ENCODE data around the gene COPE.

The COPE gene

DNA sequence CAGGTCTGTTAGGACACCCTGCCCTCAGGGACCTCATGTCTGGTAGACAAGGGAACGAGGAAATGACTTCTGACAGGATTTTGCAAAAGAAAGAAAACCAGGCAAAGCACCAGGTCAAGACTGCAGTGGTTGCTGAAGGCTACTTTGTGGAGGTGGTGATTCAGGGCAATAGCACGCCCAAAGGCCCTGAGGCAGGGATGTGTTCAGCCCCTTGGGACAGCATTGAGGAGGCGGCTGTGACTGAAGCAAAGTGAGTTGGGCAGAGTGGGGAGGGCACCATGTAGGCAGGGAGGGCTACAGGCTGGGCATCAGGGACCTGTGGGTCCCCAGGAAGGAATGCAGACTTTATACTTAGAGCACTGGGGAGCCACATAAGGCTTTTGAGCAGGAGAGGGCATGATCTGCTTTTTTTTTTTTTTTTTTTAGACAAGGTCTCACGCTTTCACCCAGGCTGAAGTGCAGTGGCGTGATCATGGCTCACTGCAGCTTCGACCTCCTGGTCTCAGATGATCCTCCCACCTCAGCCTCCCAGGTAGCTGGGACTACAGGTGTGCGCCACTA lies 32.6 kb upstream of the COPE start:
- TF ChIP-seq Cebpa-rat (IDR thresholded peaks at IDR 0.05): no peak
- no peaks in the 10 kb centered on the region for H3K36me3 ChIP-seq

DNA sequence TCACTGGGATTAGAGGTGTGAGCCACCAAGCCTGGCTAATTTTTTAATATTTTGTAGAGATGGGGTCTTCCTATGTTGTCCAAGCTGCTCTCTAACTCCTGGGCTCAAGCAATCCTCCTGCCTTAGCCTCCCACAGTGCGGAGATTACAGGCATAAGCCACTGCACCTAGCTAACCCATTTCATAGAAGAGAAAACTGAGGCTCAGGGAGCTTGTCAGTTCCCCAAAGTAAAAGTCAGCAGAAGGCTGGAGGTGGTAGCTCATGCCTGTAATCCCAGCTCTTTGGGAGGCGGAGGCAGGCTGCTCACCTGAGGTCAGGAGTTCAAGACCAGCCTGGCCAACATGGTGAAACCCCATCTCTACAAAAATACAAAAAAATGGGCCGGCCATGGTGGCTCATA lies 30.7 kb upstream of the COPE start:
- no peak for TF ChIP-seq Cebpa-rat (IDR thresholded peaks at IDR 0.05)
- Histone ChIP-seq H3K9me3 (no peaks in the 10 kb centered on the region), H3K27me3 (no peaks in the 10 kb centered on the region), H3K4me3 (no peak overlapping the region), H3K9ac (no peak overlapping the region), H3K4me1 (0 out of 2 replicates have a peak, but pooled peaks cover 6% of the 10 kb centered on the region), H4K20me1 (no peaks in the 10 kb centered on the region), H3K27ac (no peak overlapping the region), H3K36me3 (no peaks in the 10 kb centered on the region), H3K4me2 (no peak overlapping the region)

More for the DNA sequence above, 32.6 kb upstream of the COPE start:
- Histone ChIP-seq H4K20me1 (no peaks in the 10 kb centered on the region), H3K4me3 (no peak overlapping the region), H3K4me1 (0 out of 2 replicates have a peak, but pooled peaks cover 4% of the 10 kb centered on the region), H3K4me2 (no peak overlapping the region), H3K9ac (no peak overlapping the region), H3K9me3 (no peaks in the 10 kb centered on the region), H3K27ac (no peak overlapping the region), H3K27me3 (no peaks in the 10 kb centered on the region)

DNA sequence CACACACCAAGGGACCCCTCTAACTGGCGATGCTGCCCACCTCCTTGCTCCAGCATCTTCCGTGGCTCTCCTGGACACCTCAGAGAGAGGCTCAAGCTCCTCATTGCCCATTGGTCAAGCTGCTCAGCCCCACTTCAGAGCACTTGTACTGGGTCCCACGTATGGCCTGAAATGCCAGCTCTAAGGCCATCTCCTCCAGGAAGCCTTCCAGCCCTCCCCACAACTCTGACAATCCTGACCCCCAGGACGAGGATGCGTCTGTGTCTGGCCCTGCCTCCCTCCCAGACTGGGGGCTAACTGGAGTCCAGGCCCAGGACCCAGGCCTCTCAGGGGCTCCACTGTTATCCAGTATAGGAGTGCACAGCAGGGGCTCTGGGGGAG lies 29.8 kb upstream of the COPE start:
- Histone ChIP-seq H3K4me3 (no peak overlapping the region), H4K20me1 (no peaks in the 10 kb centered on the region), H3K9me3 (no peaks in the 10 kb centered on the region), H3K27ac (no peak overlapping the region), H3K36me3 (no peaks in the 10 kb centered on the region), H3K4me2 (no peak overlapping the region), H3K9ac (no peak overlapping the region), H3K27me3 (no peaks in the 10 kb centered on the region), H3K4me1 (0 out of 2 replicates have a peak, but pooled peaks cover 6% of the 10 kb centered on the region)
- TF ChIP-seq Cebpa-rat (IDR thresholded peaks at IDR 0.05): no peak

DNA sequence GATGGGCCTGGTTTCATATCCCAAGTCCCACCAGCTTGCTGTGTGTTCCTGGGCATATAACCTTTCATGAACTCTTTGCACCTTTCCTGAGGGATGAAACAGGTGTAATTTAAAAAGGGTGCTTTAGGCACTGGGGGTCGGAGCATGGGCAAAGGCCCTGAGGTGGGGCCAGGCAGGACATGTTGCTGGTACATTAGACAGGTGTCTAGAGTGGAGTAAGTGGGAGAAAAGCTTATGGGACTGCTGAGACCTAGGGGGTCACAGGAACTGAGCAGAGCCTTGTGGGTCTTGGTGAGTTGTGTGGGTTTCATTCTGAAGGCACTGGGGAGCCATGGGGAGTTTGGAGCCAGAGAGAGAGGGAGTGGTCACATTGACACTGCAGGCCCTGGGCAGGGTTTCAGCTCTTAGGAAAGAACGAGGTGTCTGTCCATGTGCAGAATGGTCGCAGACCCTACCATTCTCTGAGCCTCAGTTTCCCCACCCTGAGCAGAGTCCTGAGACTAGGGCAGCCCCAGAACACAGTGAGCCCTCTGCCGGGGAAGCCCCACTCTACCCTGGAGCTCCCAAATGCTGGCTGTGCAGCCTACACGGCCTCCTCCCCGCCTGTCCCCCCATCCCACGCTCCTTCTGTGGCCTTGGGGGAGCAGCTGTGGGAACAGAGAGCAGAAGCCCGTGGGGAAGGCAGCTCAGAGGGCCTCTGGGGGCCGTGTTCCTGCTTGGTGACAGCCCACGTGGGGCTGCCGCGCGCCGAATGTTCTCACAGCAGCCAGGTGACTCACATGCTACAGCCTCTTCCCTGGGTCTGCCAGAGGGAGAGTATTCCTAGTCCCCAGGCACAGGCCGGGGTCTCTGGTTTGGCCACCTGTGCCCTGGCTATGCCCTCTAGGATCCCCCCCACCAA lies 29.1 kb upstream of the COPE start:
- no peaks in the 10 kb centered on the region for H3K36me3 ChIP-seq
- no peak for TF ChIP-seq Cebpa-rat (IDR thresholded peaks at IDR 0.05)
- H3K4me3 ChIP-seq: no peak overlapping the region
- H4K20me1 ChIP-seq: no peaks in the 10 kb centered on the region
- H3K9ac ChIP-seq: no peak overlapping the region
- H3K4me2 ChIP-seq: no peak overlapping the region
- no peak overlapping the region for H3K27ac ChIP-seq
- 0 out of 2 replicates have a peak, but pooled peaks cover 6% of the 10 kb centered on the region for H3K4me1 ChIP-seq
- no peaks in the 10 kb centered on the region for H3K9me3 ChIP-seq
- H3K27me3 ChIP-seq: no peaks in the 10 kb centered on the region

DNA sequence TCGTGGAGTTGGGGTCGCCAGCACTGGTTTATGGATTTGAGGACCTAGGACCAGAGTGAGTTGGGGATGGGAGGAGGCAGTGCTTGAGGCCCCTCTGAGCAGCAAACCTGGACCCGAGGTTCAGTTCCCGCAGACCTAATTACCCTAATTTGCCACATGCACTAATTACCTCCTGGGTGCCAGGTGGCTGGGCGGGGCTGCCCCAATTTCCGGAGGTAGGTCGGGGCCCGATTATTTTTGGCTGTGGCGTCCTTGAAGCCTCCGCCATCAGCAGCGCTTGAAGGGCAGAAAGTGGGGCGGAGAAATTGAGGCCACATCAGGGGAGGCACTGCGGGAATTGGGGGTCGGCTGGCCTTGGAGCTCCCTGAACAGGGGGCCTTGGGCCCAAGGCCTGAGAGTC lies 27.7 kb upstream of the COPE start:
- no peaks in the 10 kb centered on the region for H3K36me3 ChIP-seq
- H3K4me1 ChIP-seq: 0 out of 2 replicates have a peak, but pooled peaks cover 6% of the 10 kb centered on the region
- H4K20me1 ChIP-seq: no peaks in the 10 kb centered on the region
- H3K9me3 ChIP-seq: no peaks in the 10 kb centered on the region
- H3K4me2 ChIP-seq: no peak overlapping the region
- H3K27me3 ChIP-seq: no peaks in the 10 kb centered on the region
- no peak overlapping the region for H3K4me3 ChIP-seq
- no peak overlapping the region for H3K9ac ChIP-seq
- H3K27ac ChIP-seq: no peak overlapping the region
- TF ChIP-seq Cebpa-rat (IDR thresholded peaks at IDR 0.05): no peak

DNA sequence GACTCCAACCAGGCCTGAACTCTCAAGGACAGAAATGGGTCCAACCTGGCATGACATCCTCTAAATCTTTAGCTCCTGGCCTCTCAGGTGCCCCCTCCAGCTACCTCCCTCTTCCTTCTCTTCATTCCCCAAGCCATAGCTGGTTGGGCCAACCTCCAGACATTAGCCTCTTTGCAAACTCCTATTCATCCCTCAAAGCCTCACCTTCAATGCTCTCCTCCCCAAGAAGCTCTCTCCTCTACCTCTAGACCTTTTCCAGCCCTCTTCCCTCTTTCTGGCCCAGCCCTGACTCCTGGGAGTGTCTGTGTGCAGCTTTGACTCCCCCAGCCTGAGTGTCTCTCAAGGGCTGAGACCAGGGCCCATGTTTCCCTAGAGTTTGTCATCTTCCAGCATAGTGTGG lies 27.1 kb upstream of the COPE start:
- H3K27ac ChIP-seq: no peak overlapping the region
- no peaks in the 10 kb centered on the region for H3K36me3 ChIP-seq
- no peak overlapping the region for H3K4me3 ChIP-seq
- peaks cover 10% of the 10 kb centered on the region for H3K4me1 ChIP-seq
- H3K27me3 ChIP-seq: no peaks in the 10 kb centered on the region
- H3K9me3 ChIP-seq: no peaks in the 10 kb centered on the region
- no peak overlapping the region for H3K4me2 ChIP-seq
- no peak overlapping the region for H3K9ac ChIP-seq
- no peak for TF ChIP-seq Cebpa-rat (IDR thresholded peaks at IDR 0.05)
- H4K20me1 ChIP-seq: no peaks in the 10 kb centered on the region

DNA sequence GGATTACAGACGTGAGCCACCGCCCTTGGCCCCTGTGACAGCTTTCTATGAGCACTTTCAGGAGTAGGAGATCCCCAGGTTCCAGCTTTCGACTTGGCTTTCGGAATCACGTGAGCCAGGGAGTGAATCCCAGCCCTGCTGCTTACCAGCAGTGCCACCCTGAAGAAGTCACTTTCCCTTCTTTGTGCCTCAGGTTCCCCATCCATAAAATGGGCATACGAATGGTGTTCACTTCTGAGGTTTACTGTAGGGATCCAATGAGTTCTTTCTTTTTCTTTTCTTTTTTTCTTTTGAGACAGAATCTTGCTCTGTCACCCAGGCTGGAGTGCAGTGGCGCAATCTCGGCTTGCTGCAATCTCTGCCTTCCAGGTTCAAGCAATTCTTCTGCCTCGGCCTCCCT lies 26.1 kb upstream of the COPE start:
- Histone ChIP-seq H3K36me3 (no peaks in the 10 kb centered on the region), H4K20me1 (no peaks in the 10 kb centered on the region), H3K9ac (no peak overlapping the region), H3K4me3 (no peak overlapping the region), H3K27ac (no peak overlapping the region), H3K27me3 (no peaks in the 10 kb centered on the region), H3K4me2 (no peak overlapping the region), H3K4me1 (peaks cover 11% of the 10 kb centered on the region), H3K9me3 (no peaks in the 10 kb centered on the region)
- TF ChIP-seq Cebpa-rat (IDR thresholded peaks at IDR 0.05): no peak

DNA sequence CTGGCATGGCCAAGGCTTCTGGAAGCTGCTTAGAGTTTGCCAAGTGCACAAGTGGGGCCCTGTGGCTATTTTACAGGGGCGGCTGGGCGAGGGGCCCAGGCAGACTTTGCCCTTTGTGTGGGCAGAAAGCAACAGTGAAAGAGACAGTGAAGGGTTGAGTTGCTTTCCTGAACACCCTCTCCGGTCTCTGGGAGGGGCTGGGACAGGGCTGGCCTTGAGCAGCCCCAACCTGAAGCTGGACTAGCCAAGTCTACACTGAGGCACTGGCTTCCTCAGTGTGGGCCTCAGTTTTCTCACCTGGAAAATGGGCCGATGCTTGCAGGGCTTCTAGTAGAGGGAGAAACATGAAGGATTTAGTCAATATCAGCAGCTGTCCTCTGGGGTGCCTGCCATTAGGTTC lies 24.3 kb upstream of the COPE start:
- no peak overlapping the region for H3K27ac ChIP-seq
- H3K4me2 ChIP-seq: no peak overlapping the region
- H3K9ac ChIP-seq: no peak overlapping the region
- H3K4me1 ChIP-seq: peaks cover 23% of the 10 kb centered on the region
- peaks cover 5% of the 10 kb centered on the region; the same call in 1 of the 2 replicates for H3K36me3 ChIP-seq
- no peaks in the 10 kb centered on the region for H3K27me3 ChIP-seq
- no peak for TF ChIP-seq Cebpa-rat (IDR thresholded peaks at IDR 0.05)
- peaks cover 12% of the 10 kb centered on the region for H4K20me1 ChIP-seq
- no peaks in the 10 kb centered on the region for H3K9me3 ChIP-seq
- H3K4me3 ChIP-seq: no peak overlapping the region

DNA sequence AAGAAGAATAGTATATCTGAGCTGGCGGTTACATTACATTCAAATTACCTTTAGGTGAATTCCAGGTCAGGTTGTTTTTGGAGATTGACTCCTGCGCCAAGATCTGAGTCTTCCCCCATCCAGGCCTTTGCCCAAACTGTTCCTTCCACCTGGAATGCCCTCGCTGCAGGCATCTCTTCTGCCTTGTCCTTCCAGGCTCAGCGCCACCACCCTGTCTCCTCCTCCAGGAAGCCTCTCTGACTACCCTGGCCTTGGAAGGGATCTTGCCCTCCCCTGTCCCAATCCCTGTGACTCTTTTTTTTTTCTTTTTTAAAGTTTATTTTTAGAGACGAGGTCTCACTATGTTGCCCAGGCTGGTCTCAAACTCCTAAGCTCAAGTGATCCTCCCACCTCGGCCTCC lies 23.5 kb upstream of the COPE start:
- peaks cover 12% of the 10 kb centered on the region for H4K20me1 ChIP-seq
- no peaks in the 10 kb centered on the region for H3K27me3 ChIP-seq
- no peak overlapping the region for H3K9ac ChIP-seq
- no peak overlapping the region for H3K4me2 ChIP-seq
- H3K36me3 ChIP-seq: peaks cover 12% of the 10 kb centered on the region
- H3K4me1 ChIP-seq: peaks cover 23% of the 10 kb centered on the region
- H3K9me3 ChIP-seq: no peaks in the 10 kb centered on the region
- no peak overlapping the region for H3K4me3 ChIP-seq
- no peak for TF ChIP-seq Cebpa-rat (IDR thresholded peaks at IDR 0.05)
- H3K27ac ChIP-seq: no peak overlapping the region

DNA sequence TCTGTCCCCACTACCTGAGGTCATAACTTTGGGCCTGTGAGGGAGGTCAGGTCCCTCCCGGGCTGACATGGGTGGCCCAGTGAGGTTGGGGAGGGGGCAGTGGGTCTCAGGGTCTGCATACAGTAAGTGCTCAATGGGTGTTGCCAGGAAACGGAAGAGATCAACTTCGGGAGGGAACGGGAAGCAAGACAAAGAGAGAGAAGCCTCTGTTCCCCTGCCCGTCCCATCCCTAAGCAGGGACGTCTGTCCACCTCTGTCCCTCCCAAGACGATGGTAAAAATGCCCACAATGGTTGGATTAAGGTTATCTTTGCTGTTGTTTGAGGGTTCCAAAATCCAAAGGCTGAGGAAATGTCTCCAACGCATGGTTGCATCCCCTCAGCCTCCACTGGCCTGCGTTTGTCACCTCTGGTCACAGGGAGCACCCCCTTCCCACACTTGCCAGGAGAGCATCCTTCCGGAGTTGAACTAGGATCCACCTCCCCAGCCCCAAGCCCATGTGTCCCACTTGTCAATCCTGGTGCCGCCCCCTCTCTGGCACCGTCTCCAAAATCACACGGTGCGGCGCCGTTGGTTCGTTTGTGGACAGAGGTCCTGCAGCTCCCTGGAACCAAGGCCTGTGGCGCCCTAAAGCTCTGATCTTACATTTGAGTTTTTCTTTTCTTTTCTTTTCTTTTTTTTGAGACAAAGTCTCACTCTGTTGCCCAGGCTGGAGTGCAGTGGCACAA lies 22.6 kb upstream of the COPE start:
- peaks cover 19% of the 10 kb centered on the region for H3K36me3 ChIP-seq
- peaks cover 19% of the 10 kb centered on the region for H3K4me1 ChIP-seq
- H3K9ac ChIP-seq: no peak overlapping the region
- no peaks in the 10 kb centered on the region for H3K9me3 ChIP-seq
- peak overlapping the region; percentile 69 for H3K4me2 ChIP-seq
- no peak overlapping the region for H3K4me3 ChIP-seq
- no peaks in the 10 kb centered on the region for H3K27me3 ChIP-seq
- no peak for TF ChIP-seq Cebpa-rat (IDR thresholded peaks at IDR 0.05)
- H4K20me1 ChIP-seq: peaks cover 12% of the 10 kb centered on the region
- no peak overlapping the region; the same call in 1 of the 2 replicates for H3K27ac ChIP-seq
